HCT116 (cell line): ENCODE results near the gene CDAN1. TPM values are rescaled to one million over a fixed set of nuclear protein-coding genes. Genes with fewer than 3 reads are reported as not detected.

ENCODE experiments used
- ATAC-seq: fragments of 200-7000 bp; cut with Tn5 transposase; 2 replicates; pipeline ENCODE4 v1.9.1; 2020; ENCODE audit warnings: mild to moderate bottlenecking, moderate library complexity
- BruUV-seq: library from RNA; stranded (reverse); fragments of 400-500 nt; replicated peaks from 2 replicates; lab custom pipeline; 2021; lab: Mats Ljungman, UMichigan
- CTCF ChIA-PET: fragments of 300-600 bp; sonication (Branson Sonifier 250); formaldehyde crosslinking; loops from one replicate; lab custom pipeline; 2021; ENCODE audit warnings: antibody characterized with exemption; lab: Charles Lee
- POLR2A ChIA-PET: fragments of 300-600, 350-600 bp; sonication (Branson Sonifier 250); formaldehyde crosslinking; loops from one replicate; lab custom pipeline; 2021; ENCODE audit warnings: antibody characterized with exemption; lab: Charles Lee
- RAD21 ChIA-PET, 2 experiments: fragments of 300-600 bp; sonication (Branson Sonifier 250); formaldehyde crosslinking; loops; one replicate each; lab custom pipeline; 2023; ENCODE audit warnings: low total read pairs in 2 of 2; ENCODE audit not compliant: uncharacterized antibody in 2 of 2, unreplicated experiment in 2 of 2, low non-redundant PET in 1 of 2; lab: Charles Lee
- DNase-seq: peaks from one replicate; pipeline ENCODE4 v3.0.0-alpha.2; 2010; ENCODE audit warnings: low read depth, low spot score
- H2AFZ ChIP-seq: fragments of 200-600 bp; shearing (Covaris generic), sonication (generic); 2 replicates; pipeline ENCODE4 v1.6.1; 2017; ENCODE audit warnings: low read depth, mixed run types, mixed read lengths, antibody characterized with exemption, low read length; ENCODE audit not compliant: poor library complexity, severe bottlenecking
- H3K27ac ChIP-seq: 2 replicates; pipeline ENCODE4 v1.5.1; 2012; ENCODE audit warnings: low read depth, low read length
- H3K27me3 ChIP-seq: fragments of 200-600 bp; sonication (generic); 2 replicates; pipeline ENCODE4 v1.6.1; 2016; ENCODE audit warnings: mixed run types, low read length, mixed read lengths; ENCODE audit not compliant: insufficient read depth
- H3K36me3 ChIP-seq, 2 experiments: fragments of 200-500 bp in 1 of 2; fragments of 200-600 bp in 1 of 2; sonication (Bioruptor generic) in 1 of 2; sonication (generic) in 1 of 2; 2 replicates each; pipeline versions ENCODE4 v1.5.1 to v1.6.1; 2014 to 2016; ENCODE audit warnings: low read length in 2 of 2, inconsistent platforms in 1 of 2, mixed read lengths in 1 of 2, mixed run types in 1 of 2; ENCODE audit not compliant: insufficient read depth in 2 of 2, control insufficient read depth in 1 of 2
- H3K4me1 ChIP-seq, 2 experiments: fragments of 200-600 bp in 1 of 2; sonication (generic) in 1 of 2; 2 replicates each; pipeline versions ENCODE4 v1.5.1 to v1.6.1; 2012 to 2017; ENCODE audit warnings: low read length in 2 of 2, inconsistent platforms in 1 of 2, mild to moderate bottlenecking in 1 of 2, mixed read lengths in 1 of 2, mixed run types in 1 of 2, moderate library complexity in 1 of 2; ENCODE audit not compliant: insufficient read depth in 2 of 2, control insufficient read depth in 1 of 2
- H3K4me2 ChIP-seq: fragments of 200-600 bp; sonication (generic); 2 replicates; pipeline ENCODE4 v1.6.1; 2017; ENCODE audit warnings: mixed run types, low read length, mixed read lengths
- H3K4me3 ChIP-seq, 2 experiments: fragments of 200-600 bp in 1 of 2; sonication (generic) in 1 of 2; replicated peaks in 1 of 2; 2 replicates each; pipeline ENCODE4 v1.5.1; 2011 to 2016; ENCODE audit warnings: low read length in 2 of 2, control low read depth in 1 of 2, low read depth in 1 of 2, mild to moderate bottlenecking in 1 of 2, mixed read lengths in 1 of 2, mixed run types in 1 of 2
- H3K79me2 ChIP-seq: fragments of 200-600 bp; sonication (generic); 2 replicates; pipeline ENCODE4 v1.6.1; 2017; ENCODE audit warnings: mild to moderate bottlenecking, mixed run types, low read length, moderate library complexity, mixed read lengths; ENCODE audit not compliant: insufficient read depth
- H3K9ac ChIP-seq: fragments of 200-600 bp; sonication (generic); 2 replicates; pipeline ENCODE4 v1.6.1; 2016; ENCODE audit warnings: low read length, mixed read lengths
- H3K9me2 ChIP-seq: fragments of 200-600 bp; sonication (generic), shearing (Covaris generic); 2 replicates; pipeline ENCODE4 v1.6.1; 2017; ENCODE audit warnings: mixed run types, mild to moderate bottlenecking, moderate library complexity; ENCODE audit not compliant: insufficient read depth
- H3K9me3 ChIP-seq, 2 experiments: fragments of 200-500 bp in 1 of 2; fragments of 200-600 bp in 1 of 2; sonication (Bioruptor generic) in 1 of 2; sonication (generic) in 1 of 2; 2 replicates each; pipeline ENCODE4 v1.6.1; 2014 to 2017; ENCODE audit warnings: low read length in 2 of 2, mixed read lengths in 2 of 2, inconsistent platforms in 1 of 2, low read depth in 1 of 2, mild to moderate bottlenecking in 1 of 2, mixed run types in 1 of 2, moderate library complexity in 1 of 2; ENCODE audit not compliant: control insufficient read depth in 1 of 2, insufficient read depth in 1 of 2
- H4K20me1 ChIP-seq: fragments of 200-600 bp; sonication (generic), shearing (Covaris generic); 2 replicates; pipeline ENCODE4 v1.6.1; 2017; ENCODE audit warnings: mixed run types, mild to moderate bottlenecking, moderate library complexity; ENCODE audit not compliant: insufficient read depth
- CBX3 ChIP-seq: IDR thresholded peaks from 2 replicates; pipeline ENCODE4 v1.6.1; 2012; ENCODE audit warnings: low read depth
- EGR1 ChIP-seq: IDR thresholded peaks from 2 replicates; pipeline ENCODE4 v1.6.1; 2012; ENCODE audit warnings: low read depth
- ELF1 ChIP-seq: IDR thresholded peaks from 2 replicates; pipeline ENCODE4 v1.6.1; 2012; ENCODE audit warnings: low read depth, borderline replicate concordance
- EZH2 ChIP-seq: fragments of 200-600 bp; sonication (generic); IDR thresholded peaks from 2 replicates; pipeline ENCODE4 v1.6.1; 2017; ENCODE audit warnings: antibody characterized with exemption, mixed run types
- EZH2phosphoT487 ChIP-seq: fragments of 200-600 bp; IDR thresholded peaks from 2 replicates; pipeline ENCODE4 v1.6.1; 2018; ENCODE audit warnings: antibody characterized with exemption, borderline replicate concordance
- FOSL1 ChIP-seq: IDR thresholded peaks from 2 replicates; pipeline ENCODE4 v1.6.1; 2012; ENCODE audit warnings: low read depth
- JUND ChIP-seq: IDR thresholded peaks from 2 replicates; pipeline ENCODE4 v1.6.1; 2012
- POLR2A ChIP-seq: IDR thresholded peaks from 2 replicates; pipeline ENCODE4 v1.7.0; 2011; ENCODE audit warnings: borderline replicate concordance; ENCODE audit not compliant: insufficient read depth, insufficient read length; ENCODE audit errors: extremely low read depth
- POLR2AphosphoS5 ChIP-seq: IDR thresholded peaks from 2 replicates; pipeline ENCODE4 v1.6.1; 2011; ENCODE audit warnings: mild to moderate bottlenecking, low read depth, low read length, moderate library complexity
- RAD21 ChIP-seq: IDR thresholded peaks from 2 replicates; pipeline ENCODE4 v1.6.1; 2012; ENCODE audit warnings: low read depth, mild to moderate bottlenecking
- SP1 ChIP-seq: IDR thresholded peaks from 2 replicates; pipeline ENCODE4 v1.6.1; 2012; ENCODE audit warnings: low read depth
- SRF ChIP-seq: IDR thresholded peaks from 2 replicates; pipeline ENCODE4 v1.6.1; 2012; ENCODE audit warnings: low read depth
- YY1 ChIP-seq: IDR thresholded peaks from 2 replicates; pipeline ENCODE4 v1.6.1; 2011; ENCODE audit warnings: low read length, low read depth, moderate library complexity, mild to moderate bottlenecking; ENCODE audit not compliant: insufficient replicate concordance; ENCODE audit errors: extremely low read depth
- ZFX ChIP-seq: fragments of 450-650 bp; IDR thresholded peaks from 2 replicates; pipeline ENCODE4 v1.6.1; 2017
- ZNF274 ChIP-seq: fragments of 200-500 bp; sonication (Bioruptor generic); IDR thresholded peaks from 2 replicates; pipeline ENCODE4 v1.6.1; 2014; ENCODE audit warnings: mild to moderate bottlenecking, low read depth, low read length, inconsistent platforms
- intact Hi-C: fragments of 100-400 bp; cut with micrococcal nuclease; formaldehyde crosslinking; loops from 2 replicates; pipeline ENCODE4 v1.10.0; 2022
- total RNA-seq: library from RNA; stranded (reverse); gene quantifications from one replicate; pipeline ENCODE4 v1.2.1, GENCODE V29; 2021; ENCODE audit not compliant: unreplicated experiment
- TF ChIP-seq, protein P1 (sequence below), 3 experiments: fragments of 200-600 bp in 1 of 3; sonication (generic) in 1 of 3; IDR thresholded peaks in 2 of 3; conservative IDR thresholded peaks in 1 of 3; 2 replicates each; pipeline ENCODE4 v1.5.1; 2012 to 2017; ENCODE audit warnings: low read depth in 2 of 3, low read length in 2 of 3, antibody characterized with exemption in 1 of 3, borderline replicate concordance in 1 of 3, control low read depth in 1 of 3, mild to moderate bottlenecking in 1 of 3, mixed read lengths in 1 of 3, mixed run types in 1 of 3, moderate library complexity in 1 of 3; ENCODE audit not compliant: insufficient read depth in 1 of 3
- TF ChIP-seq, protein P2 (sequence below): IDR thresholded peaks from 2 replicates; pipeline ENCODE4 v1.6.1; 2012; ENCODE audit warnings: low read depth
- TF ChIP-seq, protein P3 (sequence below): IDR thresholded peaks from 2 replicates; pipeline ENCODE4 v1.6.1; 2011; ENCODE audit warnings: mild to moderate bottlenecking, low read length, moderate library complexity; ENCODE audit not compliant: insufficient replicate concordance; ENCODE audit errors: extremely low read depth
- TF ChIP-seq, protein P4 (sequence below): IDR thresholded peaks from 2 replicates; pipeline ENCODE4 v1.6.1; 2012
- TF ChIP-seq, protein P5 (sequence below): IDR thresholded peaks from 2 replicates; pipeline ENCODE4 v1.6.1; 2012

CDAN1 gene
- total RNA-seq, 1 experiment from 2014 or later: 22.4 TPM

DNA sequence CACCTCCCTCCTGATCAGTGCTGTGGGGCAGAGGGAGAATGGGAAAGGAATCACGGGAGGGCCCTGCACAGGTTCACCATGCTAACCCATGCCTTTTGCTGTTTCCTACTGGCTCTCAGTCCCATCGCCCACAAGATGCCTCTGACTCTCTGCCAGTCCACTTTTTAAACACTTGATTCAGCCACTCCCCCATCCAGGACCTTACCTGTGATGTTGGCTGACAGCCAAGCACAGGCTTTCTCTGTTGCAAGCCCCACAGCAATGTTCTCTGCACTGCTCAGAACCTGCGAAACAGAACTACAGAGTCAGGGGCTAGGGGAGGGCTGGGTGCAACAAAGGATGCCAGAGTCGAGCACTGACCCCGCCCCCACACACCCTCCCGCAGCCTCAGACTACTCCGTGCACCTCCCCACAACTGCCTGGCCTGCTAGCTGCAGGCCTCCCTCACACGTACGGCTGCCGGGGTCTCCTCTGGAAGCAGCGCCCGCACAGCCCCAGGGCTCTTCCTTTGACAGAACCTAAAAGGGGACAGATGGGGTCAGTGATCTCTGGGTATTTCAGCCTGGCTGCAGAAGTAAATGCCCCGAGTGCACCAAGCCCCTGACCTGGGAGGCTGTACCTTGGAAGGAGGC is 9.1 kb downstream of the CDAN1 start:
- RAD21 ChIA-PET: no interaction called here
- ATAC-seq: no peak

More for the DNA sequence above, 9.1 kb downstream of the CDAN1 start:
- TF ChIP-seq, protein P1, sequence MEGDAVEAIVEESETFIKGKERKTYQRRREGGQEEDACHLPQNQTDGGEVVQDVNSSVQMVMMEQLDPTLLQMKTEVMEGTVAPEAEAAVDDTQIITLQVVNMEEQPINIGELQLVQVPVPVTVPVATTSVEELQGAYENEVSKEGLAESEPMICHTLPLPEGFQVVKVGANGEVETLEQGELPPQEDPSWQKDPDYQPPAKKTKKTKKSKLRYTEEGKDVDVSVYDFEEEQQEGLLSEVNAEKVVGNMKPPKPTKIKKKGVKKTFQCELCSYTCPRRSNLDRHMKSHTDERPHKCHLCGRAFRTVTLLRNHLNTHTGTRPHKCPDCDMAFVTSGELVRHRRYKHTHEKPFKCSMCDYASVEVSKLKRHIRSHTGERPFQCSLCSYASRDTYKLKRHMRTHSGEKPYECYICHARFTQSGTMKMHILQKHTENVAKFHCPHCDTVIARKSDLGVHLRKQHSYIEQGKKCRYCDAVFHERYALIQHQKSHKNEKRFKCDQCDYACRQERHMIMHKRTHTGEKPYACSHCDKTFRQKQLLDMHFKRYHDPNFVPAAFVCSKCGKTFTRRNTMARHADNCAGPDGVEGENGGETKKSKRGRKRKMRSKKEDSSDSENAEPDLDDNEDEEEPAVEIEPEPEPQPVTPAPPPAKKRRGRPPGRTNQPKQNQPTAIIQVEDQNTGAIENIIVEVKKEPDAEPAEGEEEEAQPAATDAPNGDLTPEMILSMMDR (IDR thresholded peaks at IDR 0.05 in 2 of 3, conservative IDR thresholded peaks at IDR 0.05 in 1 of 3; ENCODE audit: borderline replicate concordance in 1 of 3, insufficient read depth in 1 of 3, low read depth in 2 of 3, low read length in 2 of 3): no peak
- TF ChIP-seq ZNF274 (no peak), SRF (no peak), EGR1 (no peak), EZH2 (no peak), JUND (no peak), SP1 (no peak), CBX3 (no peak), POLR2AphosphoS5 (no peak), ZFX (no peak), ELF1 (no peak), YY1 (no peak), POLR2A (no peak), FOSL1 (no peak), EZH2phosphoT487 (no peak), RAD21 (no peak)
- TF ChIP-seq, protein P2, sequence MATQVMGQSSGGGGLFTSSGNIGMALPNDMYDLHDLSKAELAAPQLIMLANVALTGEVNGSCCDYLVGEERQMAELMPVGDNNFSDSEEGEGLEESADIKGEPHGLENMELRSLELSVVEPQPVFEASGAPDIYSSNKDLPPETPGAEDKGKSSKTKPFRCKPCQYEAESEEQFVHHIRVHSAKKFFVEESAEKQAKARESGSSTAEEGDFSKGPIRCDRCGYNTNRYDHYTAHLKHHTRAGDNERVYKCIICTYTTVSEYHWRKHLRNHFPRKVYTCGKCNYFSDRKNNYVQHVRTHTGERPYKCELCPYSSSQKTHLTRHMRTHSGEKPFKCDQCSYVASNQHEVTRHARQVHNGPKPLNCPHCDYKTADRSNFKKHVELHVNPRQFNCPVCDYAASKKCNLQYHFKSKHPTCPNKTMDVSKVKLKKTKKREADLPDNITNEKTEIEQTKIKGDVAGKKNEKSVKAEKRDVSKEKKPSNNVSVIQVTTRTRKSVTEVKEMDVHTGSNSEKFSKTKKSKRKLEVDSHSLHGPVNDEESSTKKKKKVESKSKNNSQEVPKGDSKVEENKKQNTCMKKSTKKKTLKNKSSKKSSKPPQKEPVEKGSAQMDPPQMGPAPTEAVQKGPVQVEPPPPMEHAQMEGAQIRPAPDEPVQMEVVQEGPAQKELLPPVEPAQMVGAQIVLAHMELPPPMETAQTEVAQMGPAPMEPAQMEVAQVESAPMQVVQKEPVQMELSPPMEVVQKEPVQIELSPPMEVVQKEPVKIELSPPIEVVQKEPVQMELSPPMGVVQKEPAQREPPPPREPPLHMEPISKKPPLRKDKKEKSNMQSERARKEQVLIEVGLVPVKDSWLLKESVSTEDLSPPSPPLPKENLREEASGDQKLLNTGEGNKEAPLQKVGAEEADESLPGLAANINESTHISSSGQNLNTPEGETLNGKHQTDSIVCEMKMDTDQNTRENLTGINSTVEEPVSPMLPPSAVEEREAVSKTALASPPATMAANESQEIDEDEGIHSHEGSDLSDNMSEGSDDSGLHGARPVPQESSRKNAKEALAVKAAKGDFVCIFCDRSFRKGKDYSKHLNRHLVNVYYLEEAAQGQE: no peak
- TF ChIP-seq, protein P3, sequence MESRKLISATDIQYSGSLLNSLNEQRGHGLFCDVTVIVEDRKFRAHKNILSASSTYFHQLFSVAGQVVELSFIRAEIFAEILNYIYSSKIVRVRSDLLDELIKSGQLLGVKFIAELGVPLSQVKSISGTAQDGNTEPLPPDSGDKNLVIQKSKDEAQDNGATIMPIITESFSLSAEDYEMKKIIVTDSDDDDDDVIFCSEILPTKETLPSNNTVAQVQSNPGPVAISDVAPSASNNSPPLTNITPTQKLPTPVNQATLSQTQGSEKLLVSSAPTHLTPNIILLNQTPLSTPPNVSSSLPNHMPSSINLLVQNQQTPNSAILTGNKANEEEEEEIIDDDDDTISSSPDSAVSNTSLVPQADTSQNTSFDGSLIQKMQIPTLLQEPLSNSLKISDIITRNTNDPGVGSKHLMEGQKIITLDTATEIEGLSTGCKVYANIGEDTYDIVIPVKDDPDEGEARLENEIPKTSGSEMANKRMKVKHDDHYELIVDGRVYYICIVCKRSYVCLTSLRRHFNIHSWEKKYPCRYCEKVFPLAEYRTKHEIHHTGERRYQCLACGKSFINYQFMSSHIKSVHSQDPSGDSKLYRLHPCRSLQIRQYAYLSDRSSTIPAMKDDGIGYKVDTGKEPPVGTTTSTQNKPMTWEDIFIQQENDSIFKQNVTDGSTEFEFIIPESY: no peak
- TF ChIP-seq, protein P4, sequence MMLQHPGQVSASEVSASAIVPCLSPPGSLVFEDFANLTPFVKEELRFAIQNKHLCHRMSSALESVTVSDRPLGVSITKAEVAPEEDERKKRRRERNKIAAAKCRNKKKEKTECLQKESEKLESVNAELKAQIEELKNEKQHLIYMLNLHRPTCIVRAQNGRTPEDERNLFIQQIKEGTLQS: no peak
- TF ChIP-seq, protein P5, sequence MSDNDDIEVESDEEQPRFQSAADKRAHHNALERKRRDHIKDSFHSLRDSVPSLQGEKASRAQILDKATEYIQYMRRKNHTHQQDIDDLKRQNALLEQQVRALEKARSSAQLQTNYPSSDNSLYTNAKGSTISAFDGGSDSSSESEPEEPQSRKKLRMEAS: no peak
- intact Hi-C loops: no loop called here
- no peak for DNase-seq
- Histone ChIP-seq H3K9me3 (no peaks in the 10 kb centered on the region), H3K9ac (no peak overlapping the region), H3K27me3 (no peaks in the 10 kb centered on the region), H3K79me2 (no peaks in the 10 kb centered on the region), H3K36me3 (peaks cover 23 to 41% of the 10 kb centered on the region in 2 experiments; a peak in 3 of 4 replicates), H2AFZ (no peak overlapping the region), H3K4me3 (no peak overlapping the region), H4K20me1 (no peaks in the 10 kb centered on the region), H3K9me2 (no peaks in the 10 kb centered on the region), H3K27ac (no peak overlapping the region), H3K4me1 (no peaks in the 10 kb centered on the region), H3K4me2 (no peak overlapping the region)
- CTCF ChIA-PET: no interaction called here
- POLR2A ChIA-PET: no interaction called here
- BruUV-seq: no TSS peak
